H1 (cell line): Measurements from ENCODE around the gene PACS1. TPM values are rescaled to one million over a fixed set of nuclear protein-coding genes. Genes with fewer than 3 reads are reported as not detected.

Experiments used
- BACH1 ChIP-seq: IDR thresholded peaks from 2 replicates; pipeline ENCODE4 v1.6.1; 2012; ENCODE audit warnings: low read length, improper control_type of control experiment
- CHD1 ChIP-seq: IDR thresholded peaks from 2 replicates; pipeline ENCODE4 v1.6.1; 2012; ENCODE audit warnings: low read depth, low read length, improper control_type of control experiment
- CHD7 ChIP-seq: fragments of 300-600 bp; sonication (generic); IDR thresholded peaks from 2 replicates; pipeline ENCODE4 v1.7.1; 2012; ENCODE audit warnings: low read length, moderate library complexity, mild to moderate bottlenecking, inconsistent platforms; ENCODE audit not compliant: insufficient replicate concordance
- NANOG ChIP-seq: IDR thresholded peaks from 2 replicates; pipeline ENCODE4 v1.6.1; 2011; ENCODE audit warnings: low read length, low read depth, mild to moderate bottlenecking, inconsistent platforms; ENCODE audit not compliant: insufficient read depth, poor library complexity, severe bottlenecking
- PHF8 ChIP-seq: fragments of 200-600 bp; sonication (generic); conservative IDR thresholded peaks from 2 replicates; pipeline ENCODE4 v1.7.1; 2012; ENCODE audit warnings: low read depth, mild to moderate bottlenecking, inconsistent platforms, low read length, moderate library complexity
- POLR2A ChIP-seq, 2 experiments: IDR thresholded peaks; 1 replicate in 1 of 2; 2 replicates in 1 of 2; pipeline ENCODE4 v1.6.1; 2011; ENCODE audit warnings: low read depth in 2 of 2, low read length in 2 of 2, mild to moderate bottlenecking in 2 of 2; ENCODE audit errors: control extremely low read depth in 1 of 2
- SP1 ChIP-seq: IDR thresholded peaks from 2 replicates; pipeline ENCODE4 v1.6.1; 2011; ENCODE audit warnings: low read depth, low read length
- polyA plus RNA-seq, 7 experiments: library from polyadenylated mRNA; depleted of rRNA in 3 of 7; stranded (reverse) in 5 of 7; unstranded in 2 of 7; fragments of >200 nt in 5 of 7; fragments of 200-250 nt in 2 of 7; gene quantifications; 1 replicate in 5 of 7; 2 replicates in 1 of 7; 4 replicates in 1 of 7; pipeline versions ENCODE4 v1.2.1 to v1.2.3, GENCODE V29; 2011 to 2013; ENCODE audit warnings: missing spikeins in 2 of 7, mixed read lengths in 2 of 7
- total RNA-seq: library from RNA; stranded (reverse); fragmentation: NEBNext Ultra II Directional; extraction: Animal tissue kit (Norgen Biotek cat#: 25700); gene quantifications from 2 replicates; pipeline ENCODE4 v1.2.1, GENCODE V29; 2021

Gene PACS1
- total and polyA plus RNA-seq, 2 of the 8 experiments (the other 6 are each of a cell fraction or from before 2014, with no cell fraction given) = 11.5 to 36.0 TPM

- TF ChIP-seq CHD7 (no peak), NANOG (no peak), BACH1 (no peak), PHF8 (no peak), SP1 (no peak), POLR2A (IDR thresholded peaks at IDR 0.05; ENCODE audit: control extremely low read depth in 1 of 2, low read depth in 2 of 2, low read length in 2 of 2) (no peak), CHD1 (no peak)
Observed at GRCh38 chr11:66281001-66281400, 210.9 kb downstream of the PACS1 start (continued).
